Kidney (tissue), 14 donors: ENCODE results near the gene XRCC3. TPM values are rescaled to one million over a fixed set of nuclear protein-coding genes. Genes with fewer than 3 reads are reported as not detected.

Experiments used
- DNase-seq, 5 donors: peaks; one replicate each; pipeline ENCODE4 v3.0.0-alpha.2; 2013 to 2020
- FAIRE-seq: peaks from 2 replicates; lab custom pipeline; 2012; peaks lifted over from hg19 to GRCh38; lab: Jason Lieb, UNC
- H3K27ac ChIP-seq, 2 donors: one replicate each; pipeline ENCODE4 v1.7.0; 2013; ENCODE audit warnings: low read depth in 2 of 2, low read length in 2 of 2, inconsistent platforms in 1 of 2
- H3K27me3 ChIP-seq: one replicate; pipeline ENCODE4 v1.7.1; 2013; ENCODE audit warnings: low read length, inconsistent platforms; ENCODE audit not compliant: control insufficient read depth, insufficient read depth
- H3K36me3 ChIP-seq, 3 donors: one replicate each; pipeline versions ENCODE4 v1.7.0 to v1.7.1; 2013; ENCODE audit warnings: low read length in 3 of 3, control low read depth in 1 of 3, inconsistent platforms in 1 of 3; ENCODE audit not compliant: insufficient read depth in 3 of 3, control insufficient read depth in 2 of 3
- H3K4me1 ChIP-seq, 3 donors: one replicate each; pipeline versions ENCODE4 v1.7.0 to v1.7.1; 2013; ENCODE audit warnings: low read length in 3 of 3, inconsistent platforms in 1 of 3, low read depth in 1 of 3; ENCODE audit not compliant: control insufficient read depth in 2 of 3, insufficient read depth in 2 of 3
- H3K4me3 ChIP-seq, 3 donors: one replicate each; pipeline versions ENCODE4 v1.7.0 to v1.8.1; 2013; ENCODE audit warnings: low read length in 3 of 3, control low read depth in 1 of 3, inconsistent platforms in 1 of 3
- H3K9ac ChIP-seq, 3 donors: one replicate each; pipeline versions ENCODE4 v1.7.0 to v1.7.1; 2013; ENCODE audit warnings: low read length in 3 of 3, control low read depth in 1 of 3, inconsistent platforms in 1 of 3
- H3K9me3 ChIP-seq, 3 donors: one replicate each; pipeline versions ENCODE4 v1.7.0 to v1.7.1; 2013; ENCODE audit warnings: low read length in 3 of 3, control low read depth in 1 of 3, inconsistent platforms in 1 of 3; ENCODE audit not compliant: control insufficient read depth in 2 of 3, insufficient read depth in 1 of 3
- CTCF ChIP-seq: IDR thresholded peaks from 3 replicates; pipeline ENCODE4 v1.5.1; 2012; ENCODE audit warnings: mild to moderate bottlenecking, moderate library complexity, borderline replicate concordance; ENCODE audit not compliant: insufficient read depth; ENCODE audit errors: extremely low read depth
- intact Hi-C: fragments of 100-400 bp; cut with DNase I; formaldehyde crosslinking; loops from one replicate; pipeline ENCODE4 v1.11.1; 2022
- polyA plus RNA-seq: library from polyadenylated mRNA; stranded (reverse); fragments of 350-450 nt; fragmentation: Illumina TruSeq; extraction: RNeasy Lipid Tissue Mini Kit (QIAGEN cat#74804); gene quantifications from one replicate; pipeline ENCODE4 v1.2.3, GENCODE V29; 2014; ENCODE audit warnings: low read depth, low replicate concordance; ENCODE audit not compliant: insufficient read depth
- total RNA-seq: library from RNA; stranded (reverse); fragmentation: NEBNext Ultra II Directional; extraction: Animal tissue kit (Norgen Biotek cat#: 25700); gene quantifications from one replicate; pipeline ENCODE4 v1.2.1, GENCODE V29; 2021
- donor health status: control.
- donor health status: control.
- donor health status: control.
- donor health status: control.
- donor health status: control.
- donor health status: DM: yes; HTN: yes; CAD: no.
- donor health status: Normal renal cell carcinoma (clear cell type).

The XRCC3 gene
- total and polyA plus RNA-seq, 2 donors from 2014 or later, result 2.8 to 6.3 TPM

- no peak overlapping the region for H3K9ac ChIP-seq
- no peak for DNase-seq
- no peak overlapping the region for H3K27ac ChIP-seq
- no peak for FAIRE-seq
- peaks cover 0 to 17% (median 13%) of the 10 kb centered on the region in 3 donors for H3K36me3 ChIP-seq
- H3K4me3 ChIP-seq, result no peak overlapping the region
- intact Hi-C loops, result no loop called here
- peaks cover 0 to 5% (median 0%) of the 10 kb centered on the region in 3 donors for H3K4me1 ChIP-seq
- no peaks in the 10 kb centered on the region for H3K27me3 ChIP-seq
- TF ChIP-seq CTCF, result no peak
- no peaks in the 10 kb centered on the region for H3K9me3 ChIP-seq
Measured at GRCh38 chr14:103746701-103747100, 31.4 kb upstream of the XRCC3 start.

- no peak overlapping the region for H3K27ac ChIP-seq
Measured at GRCh38 chr14:103745424-103745823, 30.2 kb upstream of the XRCC3 start.

GRCh38 chr14:103744621-103745395 lies 29.6 kb upstream of the XRCC3 start:
- no peak overlapping the region for H3K4me3 ChIP-seq
- FAIRE-seq (no peak), DNase-seq (no peak)
- no peak for TF ChIP-seq CTCF
- intact Hi-C loops, result no loop called here
- no peak overlapping the region for H3K27ac ChIP-seq
- no peaks in the 10 kb centered on the region for H3K27me3 ChIP-seq
- H3K9ac ChIP-seq, result no peak overlapping the region
- H3K36me3 ChIP-seq, result peaks cover 0 to 22% (median 9%) of the 10 kb centered on the region in 3 donors
- H3K4me1 ChIP-seq, result peaks cover 0 to 5% (median 3%) of the 10 kb centered on the region in 3 donors
- H3K9me3 ChIP-seq, result no peaks in the 10 kb centered on the region

More at GRCh38 chr14:103745424-103745823, 30.2 kb upstream of the XRCC3 start:
- peaks cover 0 to 16% (median 13%) of the 10 kb centered on the region in 3 donors for H3K36me3 ChIP-seq
- no peak for DNase-seq
- H3K4me1 ChIP-seq, result peaks cover 0 to 5% (median 3%) of the 10 kb centered on the region in 3 donors
- H3K9me3 ChIP-seq, result no peaks in the 10 kb centered on the region
- H3K4me3 ChIP-seq, result no peak overlapping the region
- H3K9ac ChIP-seq, result no peak overlapping the region
- intact Hi-C loops, result no loop called here
- no peak for TF ChIP-seq CTCF
- FAIRE-seq, result no peak
- no peaks in the 10 kb centered on the region for H3K27me3 ChIP-seq
